ENCODE data around the gene MMP11. TPM values are rescaled to one million over a fixed set of nuclear protein-coding genes. Genes with fewer than 3 reads are reported as not detected.

MMP11 gene
- total and polyA plus RNA-seq, 2 experiments from 2014 or later, result 5.3 to 17.4 TPM

DNA sequence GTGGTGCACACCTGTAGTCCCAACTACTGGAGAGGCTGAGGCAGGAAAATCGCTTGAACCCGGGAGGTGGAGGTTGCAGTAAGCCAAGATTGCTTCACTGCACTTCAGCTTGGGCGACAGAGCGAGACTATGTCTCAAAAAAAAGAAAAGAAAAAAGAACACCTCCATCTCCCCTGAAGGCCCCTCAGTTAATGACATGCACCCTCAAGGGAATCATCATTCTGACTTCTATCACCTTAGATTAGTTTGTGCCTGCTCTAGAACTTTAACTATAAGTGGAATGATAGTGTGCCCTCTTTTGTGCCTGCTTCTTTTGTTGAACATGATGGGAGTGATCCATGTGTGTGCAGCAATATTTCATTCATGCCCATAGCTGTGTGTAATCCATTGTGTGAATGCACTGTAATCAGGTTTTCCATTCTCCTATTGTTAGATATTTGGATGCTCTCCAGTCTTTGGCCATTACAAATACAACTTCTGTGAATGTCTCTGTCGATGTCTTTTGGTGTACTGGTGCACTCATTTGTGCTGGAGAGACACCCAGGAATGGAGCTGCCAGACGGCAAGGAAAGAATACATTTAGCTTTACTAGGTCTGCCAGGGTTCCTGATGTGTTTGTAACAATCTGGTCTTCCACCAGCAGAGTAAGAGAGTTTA, 17.5 kb upstream of the MMP11 start:
- Histone ChIP-seq H3K4me1 (ENCODE audit: insufficient read depth) (peaks cover 13% of the 10 kb centered on the region; the same call in 1 of the 2 replicates), H3K27me3 (ENCODE audit: insufficient read depth) (no peaks in the 10 kb centered on the region), H3K9me2 (ENCODE audit: insufficient read depth) (no peaks in the 10 kb centered on the region), H3F3A (replicated peaks; ENCODE audit: low read depth) (no peaks in the 10 kb centered on the region), H3K79me2 (replicated peaks; ENCODE audit: insufficient read depth) (no peaks in the 10 kb centered on the region), H3K27ac (ENCODE audit: low read depth) (no peak overlapping the region), H4K20me1 (replicated peaks; ENCODE audit: insufficient read depth) (no peaks in the 10 kb centered on the region), H3K4me3 (no peak overlapping the region), H3K36me3 (ENCODE audit: insufficient read depth) (no peaks in the 10 kb centered on the region), H3K4me2 (no peak overlapping the region), H2AFZ (no peak overlapping the region)
- Mint-ChIP-seq H3K4me1 (peaks cover 27% of the 10 kb centered on the region), H3K27ac (no peak overlapping the region), H3K4me3 (no peak overlapping the region), H3K9me3 (no peaks in the 10 kb centered on the region), H3K27me3 (ENCODE audit: insufficient read depth, low read depth, poor library complexity) (peaks cover 13% of the 10 kb centered on the region), H3K36me3 (ENCODE audit: low read depth) (no peaks in the 10 kb centered on the region)
- ATAC-seq (no peak), DNase-seq (ENCODE audit: low spot score) (no peak)
- TF ChIP-seq EZH2phosphoT487 (IDR thresholded peaks at IDR 0.05; ENCODE audit: unreplicated experiment), result no peak
- TF ChIP-seq, protein P1, sequence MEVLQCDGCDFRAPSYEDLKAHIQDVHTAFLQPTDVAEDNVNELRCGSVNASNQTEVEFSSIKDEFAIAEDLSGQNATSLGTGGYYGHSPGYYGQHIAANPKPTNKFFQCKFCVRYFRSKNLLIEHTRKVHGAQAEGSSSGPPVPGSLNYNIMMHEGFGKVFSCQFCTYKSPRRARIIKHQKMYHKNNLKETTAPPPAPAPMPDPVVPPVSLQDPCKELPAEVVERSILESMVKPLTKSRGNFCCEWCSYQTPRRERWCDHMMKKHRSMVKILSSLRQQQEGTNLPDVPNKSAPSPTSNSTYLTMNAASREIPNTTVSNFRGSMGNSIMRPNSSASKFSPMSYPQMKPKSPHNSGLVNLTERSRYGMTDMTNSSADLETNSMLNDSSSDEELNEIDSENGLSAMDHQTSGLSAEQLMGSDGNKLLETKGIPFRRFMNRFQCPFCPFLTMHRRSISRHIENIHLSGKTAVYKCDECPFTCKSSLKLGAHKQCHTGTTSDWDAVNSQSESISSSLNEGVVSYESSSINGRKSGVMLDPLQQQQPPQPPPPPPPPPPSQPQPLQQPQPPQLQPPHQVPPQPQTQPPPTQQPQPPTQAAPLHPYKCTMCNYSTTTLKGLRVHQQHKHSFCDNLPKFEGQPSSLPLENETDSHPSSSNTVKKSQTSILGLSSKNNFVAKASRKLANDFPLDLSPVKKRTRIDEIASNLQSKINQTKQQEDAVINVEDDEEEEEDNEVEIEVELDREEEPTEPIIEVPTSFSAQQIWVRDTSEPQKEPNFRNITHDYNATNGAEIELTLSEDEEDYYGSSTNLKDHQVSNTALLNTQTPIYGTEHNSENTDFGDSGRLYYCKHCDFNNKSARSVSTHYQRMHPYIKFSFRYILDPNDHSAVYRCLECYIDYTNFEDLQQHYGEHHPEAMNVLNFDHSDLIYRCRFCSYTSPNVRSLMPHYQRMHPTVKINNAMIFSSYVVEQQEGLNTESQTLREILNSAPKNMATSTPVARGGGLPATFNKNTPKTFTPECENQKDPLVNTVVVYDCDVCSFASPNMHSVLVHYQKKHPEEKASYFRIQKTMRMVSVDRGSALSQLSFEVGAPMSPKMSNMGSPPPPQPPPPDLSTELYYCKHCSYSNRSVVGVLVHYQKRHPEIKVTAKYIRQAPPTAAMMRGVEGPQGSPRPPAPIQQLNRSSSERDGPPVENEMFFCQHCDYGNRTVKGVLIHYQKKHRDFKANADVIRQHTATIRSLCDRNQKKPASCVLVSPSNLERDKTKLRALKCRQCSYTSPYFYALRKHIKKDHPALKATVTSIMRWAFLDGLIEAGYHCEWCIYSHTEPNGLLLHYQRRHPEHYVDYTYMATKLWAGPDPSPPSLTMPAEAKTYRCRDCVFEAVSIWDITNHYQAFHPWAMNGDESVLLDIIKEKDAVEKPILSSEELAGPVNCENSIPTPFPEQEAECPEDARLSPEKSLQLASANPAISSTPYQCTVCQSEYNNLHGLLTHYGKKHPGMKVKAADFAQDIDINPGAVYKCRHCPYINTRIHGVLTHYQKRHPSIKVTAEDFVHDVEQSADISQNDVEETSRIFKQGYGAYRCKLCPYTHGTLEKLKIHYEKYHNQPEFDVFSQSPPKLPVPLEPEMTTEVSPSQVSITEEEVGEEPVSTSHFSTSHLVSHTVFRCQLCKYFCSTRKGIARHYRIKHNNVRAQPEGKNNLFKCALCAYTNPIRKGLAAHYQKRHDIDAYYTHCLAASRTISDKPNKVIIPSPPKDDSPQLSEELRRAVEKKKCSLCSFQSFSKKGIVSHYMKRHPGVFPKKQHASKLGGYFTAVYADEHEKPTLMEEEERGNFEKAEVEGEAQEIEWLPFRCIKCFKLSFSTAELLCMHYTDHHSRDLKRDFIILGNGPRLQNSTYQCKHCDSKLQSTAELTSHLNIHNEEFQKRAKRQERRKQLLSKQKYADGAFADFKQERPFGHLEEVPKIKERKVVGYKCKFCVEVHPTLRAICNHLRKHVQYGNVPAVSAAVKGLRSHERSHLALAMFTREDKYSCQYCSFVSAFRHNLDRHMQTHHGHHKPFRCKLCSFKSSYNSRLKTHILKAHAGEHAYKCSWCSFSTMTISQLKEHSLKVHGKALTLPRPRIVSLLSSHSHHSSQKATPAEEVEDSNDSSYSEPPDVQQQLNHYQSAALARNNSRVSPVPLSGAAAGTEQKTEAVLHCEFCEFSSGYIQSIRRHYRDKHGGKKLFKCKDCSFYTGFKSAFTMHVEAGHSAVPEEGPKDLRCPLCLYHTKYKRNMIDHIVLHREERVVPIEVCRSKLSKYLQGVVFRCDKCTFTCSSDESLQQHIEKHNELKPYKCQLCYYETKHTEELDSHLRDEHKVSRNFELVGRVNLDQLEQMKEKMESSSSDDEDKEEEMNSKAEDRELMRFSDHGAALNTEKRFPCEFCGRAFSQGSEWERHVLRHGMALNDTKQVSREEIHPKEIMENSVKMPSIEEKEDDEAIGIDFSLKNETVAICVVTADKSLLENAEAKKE (CRISPR knock-in tag; IDR thresholded peaks at IDR 0.05), result no peak
- TF ChIP-seq POLR2AphosphoS5 (IDR thresholded peaks at IDR 0.05; ENCODE audit: low read depth), result no peak
- TF ChIP-seq, protein P2, sequence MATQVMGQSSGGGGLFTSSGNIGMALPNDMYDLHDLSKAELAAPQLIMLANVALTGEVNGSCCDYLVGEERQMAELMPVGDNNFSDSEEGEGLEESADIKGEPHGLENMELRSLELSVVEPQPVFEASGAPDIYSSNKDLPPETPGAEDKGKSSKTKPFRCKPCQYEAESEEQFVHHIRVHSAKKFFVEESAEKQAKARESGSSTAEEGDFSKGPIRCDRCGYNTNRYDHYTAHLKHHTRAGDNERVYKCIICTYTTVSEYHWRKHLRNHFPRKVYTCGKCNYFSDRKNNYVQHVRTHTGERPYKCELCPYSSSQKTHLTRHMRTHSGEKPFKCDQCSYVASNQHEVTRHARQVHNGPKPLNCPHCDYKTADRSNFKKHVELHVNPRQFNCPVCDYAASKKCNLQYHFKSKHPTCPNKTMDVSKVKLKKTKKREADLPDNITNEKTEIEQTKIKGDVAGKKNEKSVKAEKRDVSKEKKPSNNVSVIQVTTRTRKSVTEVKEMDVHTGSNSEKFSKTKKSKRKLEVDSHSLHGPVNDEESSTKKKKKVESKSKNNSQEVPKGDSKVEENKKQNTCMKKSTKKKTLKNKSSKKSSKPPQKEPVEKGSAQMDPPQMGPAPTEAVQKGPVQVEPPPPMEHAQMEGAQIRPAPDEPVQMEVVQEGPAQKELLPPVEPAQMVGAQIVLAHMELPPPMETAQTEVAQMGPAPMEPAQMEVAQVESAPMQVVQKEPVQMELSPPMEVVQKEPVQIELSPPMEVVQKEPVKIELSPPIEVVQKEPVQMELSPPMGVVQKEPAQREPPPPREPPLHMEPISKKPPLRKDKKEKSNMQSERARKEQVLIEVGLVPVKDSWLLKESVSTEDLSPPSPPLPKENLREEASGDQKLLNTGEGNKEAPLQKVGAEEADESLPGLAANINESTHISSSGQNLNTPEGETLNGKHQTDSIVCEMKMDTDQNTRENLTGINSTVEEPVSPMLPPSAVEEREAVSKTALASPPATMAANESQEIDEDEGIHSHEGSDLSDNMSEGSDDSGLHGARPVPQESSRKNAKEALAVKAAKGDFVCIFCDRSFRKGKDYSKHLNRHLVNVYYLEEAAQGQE (IDR thresholded peaks at IDR 0.05; ENCODE audit: unreplicated experiment), result no peak
- TF ChIP-seq, protein P3, sequence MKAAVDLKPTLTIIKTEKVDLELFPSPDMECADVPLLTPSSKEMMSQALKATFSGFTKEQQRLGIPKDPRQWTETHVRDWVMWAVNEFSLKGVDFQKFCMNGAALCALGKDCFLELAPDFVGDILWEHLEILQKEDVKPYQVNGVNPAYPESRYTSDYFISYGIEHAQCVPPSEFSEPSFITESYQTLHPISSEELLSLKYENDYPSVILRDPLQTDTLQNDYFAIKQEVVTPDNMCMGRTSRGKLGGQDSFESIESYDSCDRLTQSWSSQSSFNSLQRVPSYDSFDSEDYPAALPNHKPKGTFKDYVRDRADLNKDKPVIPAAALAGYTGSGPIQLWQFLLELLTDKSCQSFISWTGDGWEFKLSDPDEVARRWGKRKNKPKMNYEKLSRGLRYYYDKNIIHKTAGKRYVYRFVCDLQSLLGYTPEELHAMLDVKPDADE (IDR thresholded peaks at IDR 0.05), result no peak
- TF ChIP-seq ZNF331 (CRISPR knock-in tag; IDR thresholded peaks at IDR 0.05; ENCODE audit: low read depth), result no peak
- TF ChIP-seq, protein P4, sequence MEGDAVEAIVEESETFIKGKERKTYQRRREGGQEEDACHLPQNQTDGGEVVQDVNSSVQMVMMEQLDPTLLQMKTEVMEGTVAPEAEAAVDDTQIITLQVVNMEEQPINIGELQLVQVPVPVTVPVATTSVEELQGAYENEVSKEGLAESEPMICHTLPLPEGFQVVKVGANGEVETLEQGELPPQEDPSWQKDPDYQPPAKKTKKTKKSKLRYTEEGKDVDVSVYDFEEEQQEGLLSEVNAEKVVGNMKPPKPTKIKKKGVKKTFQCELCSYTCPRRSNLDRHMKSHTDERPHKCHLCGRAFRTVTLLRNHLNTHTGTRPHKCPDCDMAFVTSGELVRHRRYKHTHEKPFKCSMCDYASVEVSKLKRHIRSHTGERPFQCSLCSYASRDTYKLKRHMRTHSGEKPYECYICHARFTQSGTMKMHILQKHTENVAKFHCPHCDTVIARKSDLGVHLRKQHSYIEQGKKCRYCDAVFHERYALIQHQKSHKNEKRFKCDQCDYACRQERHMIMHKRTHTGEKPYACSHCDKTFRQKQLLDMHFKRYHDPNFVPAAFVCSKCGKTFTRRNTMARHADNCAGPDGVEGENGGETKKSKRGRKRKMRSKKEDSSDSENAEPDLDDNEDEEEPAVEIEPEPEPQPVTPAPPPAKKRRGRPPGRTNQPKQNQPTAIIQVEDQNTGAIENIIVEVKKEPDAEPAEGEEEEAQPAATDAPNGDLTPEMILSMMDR (conservative IDR thresholded peaks at IDR 0.05; ENCODE audit: low read depth in 2 of 2), result no peak
- TF ChIP-seq JUNB (IDR thresholded peaks at IDR 0.05; ENCODE audit: unreplicated experiment), result no peak
- TF ChIP-seq CREB1 (CRISPR knock-in tag; IDR thresholded peaks at IDR 0.05; ENCODE audit: low read depth), result no peak
- no peak for TF ChIP-seq NANOG (IDR thresholded peaks at IDR 0.05; ENCODE audit: borderline replicate concordance)
- TF ChIP-seq STAT1 (IDR thresholded peaks at IDR 0.05; ENCODE audit: unreplicated experiment), result no peak
- TF ChIP-seq ZNF114 (CRISPR knock-in tag; IDR thresholded peaks at IDR 0.05), result no peak
- TF ChIP-seq EZH2 (IDR thresholded peaks at IDR 0.05; ENCODE audit: low read depth, unreplicated experiment), result no peak
